Gastrocnemius medialis (tissue), 4 donors: Measurements from ENCODE around the gene GP9. TPM values are rescaled to one million over a fixed set of nuclear protein-coding genes. Genes with fewer than 3 reads are reported as not detected.

ENCODE experiments used
- ATAC-seq, 2 donors: fragments of 150-250 bp; one replicate each; pipeline ENCODE4 v1.9.1; 2016
- DNase-seq, 2 donors: peaks; one replicate each; pipeline ENCODE4 v3.0.0-alpha.2; 2019
- H3K27ac ChIP-seq, 4 donors: fragments of 200-600 bp; sonication (generic); 1 replicate in 1 of 4; 2 replicates in 3 of 4; pipeline ENCODE4 v1.5.1; 2016 to 2018; ENCODE audit warnings: mild to moderate bottlenecking in 2 of 4, moderate library complexity in 1 of 4
- H3K27me3 ChIP-seq, 3 donors: fragments of 200-600 bp; sonication (generic) in 2 of 3; 1 replicate in 1 of 3; 2 replicates in 2 of 3; pipeline versions ENCODE4 v1.5.1 to v1.6.0; 2016 to 2019; ENCODE audit warnings: mild to moderate bottlenecking in 1 of 3, moderate library complexity in 1 of 3
- H3K36me3 ChIP-seq, 2 donors: fragments of 200-600 bp; sonication (generic) in 1 of 2; one replicate each; pipeline ENCODE4 v1.5.1; 2017 to 2018
- H3K4me1 ChIP-seq, 2 donors: fragments of 200-600 bp; sonication (generic) in 1 of 2; one replicate each; pipeline ENCODE4 v1.5.1; 2016 to 2017; ENCODE audit warnings: mild to moderate bottlenecking in 2 of 2
- H3K4me3 ChIP-seq, 4 donors: fragments of 200-600 bp; sonication (generic) in 3 of 4; 1 replicate in 1 of 4; 2 replicates in 3 of 4; pipeline ENCODE4 v1.5.1; 2016 to 2019; ENCODE audit warnings: mild to moderate bottlenecking in 2 of 4
- H3K9me3 ChIP-seq, 3 donors: fragments of 200-600 bp; sonication (generic) in 2 of 3; 1 replicate in 1 of 3; 2 replicates in 2 of 3; pipeline ENCODE4 v1.5.1; 2016 to 2019
- POLR2A ChIP-seq, 2 donors: fragments of 450-650 bp; IDR thresholded peaks; one replicate each; pipeline ENCODE4 v1.6.1; 2017; ENCODE audit warnings: antibody characterized with exemption in 2 of 2, mild to moderate bottlenecking in 2 of 2, moderate library complexity in 2 of 2
- in situ Hi-C, 4 donors: fragments of 200-750 bp; cut with MboI; loops; one replicate each; pipeline versions ENCODE4 v1.15.0 to v1.8.0; 2017; ENCODE audit warnings: low sequenced_read_pairs in 4 of 4
- intact Hi-C: fragments of 100-400 bp; cut with DNase I; formaldehyde crosslinking; loops from one replicate; pipeline ENCODE4 v1.15.1; 2023; ENCODE audit warnings: low total_unique reads
- total RNA-seq, 4 donors: library from RNA; depleted of rRNA; stranded (reverse); fragments of >200 nt; gene quantifications; one replicate each; pipeline versions ENCODE4 v1.1.0 to v1.2.3, GENCODE V29; 2016
- TF ChIP-seq, protein P1 (sequence below), 5 experiments: fragments of 450-650 bp in 3 of 5; fragments of 200-600 bp in 2 of 5; sonication (generic) in 2 of 5; IDR thresholded peaks in 4 of 5; conservative IDR thresholded peaks in 1 of 5; 1 replicate in 4 of 5; 2 replicates in 1 of 5; pipeline ENCODE4 v1.5.1; 2016 to 2019; ENCODE audit warnings: antibody characterized with exemption in 5 of 5, mild to moderate bottlenecking in 3 of 5, moderate library complexity in 3 of 5

GP9 gene
- total RNA-seq, 4 donors from 2014 or later = 0.42 TPM; not detected in 3

DNA sequence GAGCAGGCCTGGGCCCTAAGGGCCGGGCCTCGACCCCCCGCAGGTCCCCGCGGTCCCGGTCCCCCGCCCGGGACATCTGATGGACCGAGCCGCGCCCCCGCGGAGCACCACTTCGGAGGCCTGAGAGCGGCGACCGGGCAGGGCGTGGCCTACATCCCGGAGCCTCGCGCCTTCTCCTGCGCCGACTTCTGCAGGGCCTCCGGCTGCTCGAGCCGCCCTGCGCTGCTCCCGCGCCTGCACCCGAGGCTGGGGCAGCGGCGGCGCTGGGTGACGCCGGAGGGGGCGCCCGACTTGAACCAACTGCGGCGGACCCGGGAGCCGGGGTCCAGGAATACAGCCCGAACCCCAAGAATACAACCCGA, 14.9 kb upstream of the GP9 start:
- no peaks in the 10 kb centered on the region for H3K9me3 ChIP-seq
- TF ChIP-seq, protein P1, sequence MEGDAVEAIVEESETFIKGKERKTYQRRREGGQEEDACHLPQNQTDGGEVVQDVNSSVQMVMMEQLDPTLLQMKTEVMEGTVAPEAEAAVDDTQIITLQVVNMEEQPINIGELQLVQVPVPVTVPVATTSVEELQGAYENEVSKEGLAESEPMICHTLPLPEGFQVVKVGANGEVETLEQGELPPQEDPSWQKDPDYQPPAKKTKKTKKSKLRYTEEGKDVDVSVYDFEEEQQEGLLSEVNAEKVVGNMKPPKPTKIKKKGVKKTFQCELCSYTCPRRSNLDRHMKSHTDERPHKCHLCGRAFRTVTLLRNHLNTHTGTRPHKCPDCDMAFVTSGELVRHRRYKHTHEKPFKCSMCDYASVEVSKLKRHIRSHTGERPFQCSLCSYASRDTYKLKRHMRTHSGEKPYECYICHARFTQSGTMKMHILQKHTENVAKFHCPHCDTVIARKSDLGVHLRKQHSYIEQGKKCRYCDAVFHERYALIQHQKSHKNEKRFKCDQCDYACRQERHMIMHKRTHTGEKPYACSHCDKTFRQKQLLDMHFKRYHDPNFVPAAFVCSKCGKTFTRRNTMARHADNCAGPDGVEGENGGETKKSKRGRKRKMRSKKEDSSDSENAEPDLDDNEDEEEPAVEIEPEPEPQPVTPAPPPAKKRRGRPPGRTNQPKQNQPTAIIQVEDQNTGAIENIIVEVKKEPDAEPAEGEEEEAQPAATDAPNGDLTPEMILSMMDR (IDR thresholded peaks at IDR 0.05 in 4 of 5, conservative IDR thresholded peaks at IDR 0.05 in 1 of 5) = no peak
- TF ChIP-seq POLR2A (IDR thresholded peaks at IDR 0.05) = no peak
- H3K4me3 ChIP-seq = peak overlapping the region; percentile 24 to 61 (median 38)
- ATAC-seq (no peak), DNase-seq (no peak)
- H3K4me1 ChIP-seq = peaks cover 0 to 7% of the 10 kb centered on the region in 2 donors
- H3K36me3 ChIP-seq = no peaks in the 10 kb centered on the region
- peaks cover 0 to 25% (median 7%) of the 10 kb centered on the region in 3 donors for H3K27me3 ChIP-seq
- in situ Hi-C loops = no loop called here
- no peak overlapping the region for H3K27ac ChIP-seq
- intact Hi-C loops = no loop called here

DNA sequence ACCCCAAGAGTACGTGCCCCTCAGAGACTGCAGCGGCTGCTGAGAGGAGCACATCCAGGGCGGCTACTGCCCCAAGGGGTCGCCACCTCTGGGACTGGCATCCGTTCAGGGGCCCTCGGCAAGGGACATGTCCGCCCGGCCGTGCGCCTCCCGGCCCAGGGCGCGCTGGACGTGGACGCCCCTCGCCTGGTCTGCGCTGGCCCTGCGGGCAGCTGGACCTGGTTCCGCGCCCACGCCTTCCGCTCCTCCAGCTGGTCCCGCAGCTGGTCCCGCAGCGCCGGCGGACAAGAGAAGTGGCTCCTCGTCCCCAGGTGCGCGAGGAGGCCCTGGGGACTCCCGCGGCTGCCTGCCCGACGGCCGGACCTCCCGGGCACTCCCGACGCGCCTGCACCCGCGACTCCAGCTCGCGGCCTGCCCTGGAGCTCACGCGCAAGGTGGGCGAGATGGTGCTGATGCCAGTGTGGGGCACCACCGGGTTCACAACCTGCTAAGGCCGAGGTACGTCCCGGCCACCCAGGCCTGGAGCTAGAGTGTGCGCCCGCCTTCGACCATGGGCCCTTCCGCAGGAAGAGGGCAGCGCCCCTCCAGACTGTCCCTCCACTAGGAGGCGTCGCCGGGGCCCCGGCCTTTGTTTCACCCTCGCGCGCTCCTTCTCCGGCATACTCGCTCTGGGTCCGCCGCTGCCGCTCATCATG, 14.4 kb upstream of the GP9 start:
- no peak for TF ChIP-seq POLR2A (IDR thresholded peaks at IDR 0.05)
- TF ChIP-seq, protein P1 (IDR thresholded peaks at IDR 0.05 in 4 of 5, conservative IDR thresholded peaks at IDR 0.05 in 1 of 5) = no peak
- ATAC-seq (no peak), DNase-seq (no peak)
- in situ Hi-C loops = no loop called here
- Histone ChIP-seq H3K36me3 (no peaks in the 10 kb centered on the region), H3K27me3 (peaks cover 0 to 25% (median 7%) of the 10 kb centered on the region in 3 donors), H3K4me3 (peak overlapping the region; percentile 24 to 61 (median 38)), H3K27ac (no peak overlapping the region), H3K4me1 (peaks cover 0 to 7% of the 10 kb centered on the region in 2 donors), H3K9me3 (no peaks in the 10 kb centered on the region)
- intact Hi-C loops = no loop called here

DNA sequence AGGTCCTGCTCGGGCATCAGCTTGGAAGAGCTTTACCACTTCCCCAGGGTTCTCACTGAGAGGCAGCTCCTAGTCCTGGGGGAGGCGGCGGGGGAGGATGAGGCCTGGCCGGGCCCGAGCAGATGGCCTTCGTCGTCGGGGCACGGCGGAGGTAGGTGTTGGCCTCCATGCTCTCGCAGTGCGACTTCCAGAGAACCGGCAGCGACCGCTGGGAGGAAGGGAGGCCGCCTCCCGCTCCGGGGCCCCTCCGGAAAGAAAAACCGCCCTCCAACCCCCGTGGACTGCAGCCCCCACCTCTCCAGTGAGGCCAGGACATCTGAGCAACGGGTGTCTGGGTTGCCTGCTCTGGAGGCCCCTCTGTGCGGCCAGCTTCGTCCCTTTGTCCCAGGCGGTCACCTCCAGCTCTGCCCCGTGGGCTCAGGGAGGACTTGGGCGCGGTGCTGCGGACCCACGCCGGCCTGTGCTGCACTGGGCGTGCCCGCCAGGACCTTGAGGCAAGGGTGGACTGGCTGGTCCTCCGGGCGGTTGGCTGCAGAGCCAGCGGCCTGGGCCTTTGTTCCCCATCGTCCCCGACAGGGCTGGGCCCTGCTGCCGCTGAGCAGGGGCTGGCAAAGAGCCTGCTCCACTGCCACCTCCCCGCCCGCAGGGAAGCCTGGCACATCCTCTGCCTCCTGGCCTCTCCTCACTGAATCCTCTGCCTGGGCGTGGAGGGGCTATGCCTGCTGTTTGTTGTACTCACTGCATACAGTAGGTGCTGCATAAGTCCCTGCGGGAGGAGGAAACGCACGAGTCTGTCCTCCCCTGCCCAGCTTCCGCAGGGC, 13.6 kb upstream of the GP9 start:
- H3K36me3 ChIP-seq = no peaks in the 10 kb centered on the region
- H3K27me3 ChIP-seq = peaks cover 0 to 25% (median 7%) of the 10 kb centered on the region in 3 donors
- intact Hi-C loops = no loop called here
- no peak for ATAC-seq
- H3K27ac ChIP-seq = no peak overlapping the region
- no peak overlapping the region for H3K4me3 ChIP-seq
- no peak for DNase-seq
- TF ChIP-seq, protein P1 (IDR thresholded peaks at IDR 0.05 in 4 of 5, conservative IDR thresholded peaks at IDR 0.05 in 1 of 5) = no peak
- TF ChIP-seq POLR2A (IDR thresholded peaks at IDR 0.05) = no peak
- H3K4me1 ChIP-seq = peaks cover 0 to 7% of the 10 kb centered on the region in 2 donors
- H3K9me3 ChIP-seq = no peaks in the 10 kb centered on the region
- in situ Hi-C loops = no loop called here

- H3K27ac ChIP-seq = no peak overlapping the region
- H3K9me3 ChIP-seq = no peaks in the 10 kb centered on the region
- DNase-seq (no peak), ATAC-seq (no peak)
- intact Hi-C loops (no loop called here), in situ Hi-C loops (no loop called here)
- TF ChIP-seq POLR2A (IDR thresholded peaks at IDR 0.05) = no peak
- TF ChIP-seq, protein P1 (IDR thresholded peaks at IDR 0.05 in 4 of 5, conservative IDR thresholded peaks at IDR 0.05 in 1 of 5) = no peak
- H3K27me3 ChIP-seq = peaks cover 0 to 25% (median 7%) of the 10 kb centered on the region in 3 donors
- H3K4me1 ChIP-seq = peaks cover 0 to 11% of the 10 kb centered on the region in 2 donors
- no peak overlapping the region for H3K4me3 ChIP-seq
- H3K36me3 ChIP-seq = no peaks in the 10 kb centered on the region
These were observed 13.1 kb upstream of the GP9 start for GRCh38 chr3:129047553-129047839.
